HTERT RPE-1 (cell line): Measurements from ENCODE around the gene ZNF827.

Source experiments
- in situ Hi-C: fragments of 300-500 bp; cut with MboI; formaldehyde crosslinking; loops from 4 replicates; pipeline ENCODE4 v1.14.3; 2020; ENCODE audit warnings: low sequenced_read_pairs

ZNF827 gene

GRCh38 chr4:145895056-145895455 lies 43.6 kb downstream of the ZNF827 start:
- in situ Hi-C loops, result no loop called here

- in situ Hi-C loops, result no loop called here
Measured at GRCh38 chr4:145891958-145892357, 46.7 kb downstream of the ZNF827 start.

DNA sequence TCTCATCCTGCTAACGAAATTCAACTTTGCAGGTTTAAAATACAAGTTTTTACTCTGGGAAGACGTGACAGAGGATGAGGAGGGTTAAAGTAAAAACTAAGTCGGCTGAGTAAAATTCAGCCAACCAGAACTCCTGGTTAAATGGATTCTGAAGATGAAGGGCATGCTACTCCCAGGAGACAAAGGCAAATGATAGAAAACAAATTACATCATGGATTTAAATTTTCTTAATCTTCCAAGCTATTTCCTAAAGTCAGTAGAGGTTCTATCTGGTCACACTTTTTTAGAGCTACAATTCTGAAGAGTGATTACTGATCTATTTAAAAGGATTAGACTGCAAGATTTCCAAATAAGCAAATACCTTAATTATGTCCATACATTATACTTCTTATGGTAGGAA lies 47.9 kb downstream of the ZNF827 start:
- in situ Hi-C loops, result no loop called here

DNA sequence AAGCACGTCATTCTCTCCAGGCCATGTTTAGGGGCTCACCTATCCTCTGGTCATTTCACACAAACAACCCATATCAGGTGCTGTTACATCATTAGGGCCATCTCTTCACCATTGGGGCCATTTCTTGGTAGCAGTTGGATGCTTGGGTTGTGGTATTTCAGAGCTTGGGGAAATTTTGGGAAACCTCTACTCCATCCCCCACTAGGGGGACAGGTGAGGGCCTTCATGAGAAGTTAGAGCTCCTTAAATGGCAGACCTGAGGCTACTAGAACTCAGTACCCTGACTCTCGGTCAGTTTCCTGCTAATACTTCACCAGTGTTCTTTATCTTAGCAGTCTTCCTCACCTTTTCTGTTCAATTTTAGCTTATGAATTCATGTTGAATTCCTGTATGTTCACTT lies 50.2 kb downstream of the ZNF827 start:
- in situ Hi-C loops, result no loop called here

DNA sequence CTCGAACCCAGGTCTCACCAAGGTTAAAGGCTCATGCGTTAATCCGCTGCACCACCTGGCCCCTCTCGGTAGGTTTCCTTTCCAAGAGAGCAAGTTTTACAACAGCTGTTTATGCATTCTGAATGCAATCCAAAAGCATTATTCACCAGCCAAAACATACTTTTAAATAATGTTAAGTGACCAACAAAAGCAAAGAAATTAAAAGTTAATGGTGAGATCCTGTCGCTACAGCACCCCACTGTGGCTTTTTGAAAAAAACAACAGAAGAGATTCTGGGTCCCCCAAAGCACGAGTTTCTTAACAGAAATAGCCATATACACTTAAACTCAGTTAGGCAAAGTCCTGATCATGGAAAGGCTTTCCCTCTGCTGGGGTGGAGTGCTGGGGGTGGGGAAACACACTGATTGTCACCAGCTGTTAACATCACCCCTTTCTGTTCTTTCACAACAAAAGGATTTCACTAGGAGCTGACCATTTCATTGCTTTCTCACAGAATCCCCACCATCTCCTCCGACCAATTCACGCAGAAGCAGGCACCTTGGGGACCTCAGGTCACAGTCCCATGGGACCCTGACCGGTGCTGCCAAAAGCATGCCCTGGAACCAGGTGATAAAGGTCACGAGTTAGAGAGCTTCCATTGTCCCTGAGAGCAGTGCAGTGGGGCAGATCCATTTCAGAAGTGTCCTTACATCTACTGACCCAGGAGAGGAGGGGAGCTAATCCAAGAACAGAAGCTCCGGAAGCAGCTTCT lies 51.2 kb downstream of the ZNF827 start:
- in situ Hi-C loops, result no loop called here

- in situ Hi-C loops, result no loop called here
Measured at GRCh38 chr4:145886871-145887240, 51.8 kb downstream of the ZNF827 start.

- in situ Hi-C loops, result no loop called here
Measured at GRCh38 chr4:145885666-145886065, 53.0 kb downstream of the ZNF827 start.

GRCh38 chr4:145884775-145885174 lies 53.8 kb downstream of the ZNF827 start:
- in situ Hi-C loops, result no loop called here

GRCh38 chr4:145883101-145883694 lies 55.4 kb downstream of the ZNF827 start:
- in situ Hi-C loops, result no loop called here

DNA sequence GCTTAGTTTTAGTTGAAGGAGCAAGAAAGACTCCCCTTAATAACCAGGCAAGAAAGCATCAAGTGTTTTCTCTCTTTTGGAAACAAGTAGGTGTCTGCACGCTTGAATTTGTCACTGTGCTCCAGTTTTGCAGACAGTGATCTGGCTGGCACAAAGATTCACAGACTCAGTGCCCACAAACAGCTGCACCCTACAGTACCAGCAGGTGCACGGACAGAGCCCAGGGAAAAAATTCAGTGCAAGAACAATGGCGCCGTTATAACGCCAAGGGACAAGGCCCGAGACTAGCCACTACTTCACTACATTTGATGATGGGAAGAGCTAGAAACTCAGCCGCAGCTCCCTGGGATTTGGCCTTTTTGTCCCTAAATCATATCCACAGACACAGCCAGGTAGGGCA lies 56.0 kb downstream of the ZNF827 start:
- in situ Hi-C loops, result no loop called here

DNA sequence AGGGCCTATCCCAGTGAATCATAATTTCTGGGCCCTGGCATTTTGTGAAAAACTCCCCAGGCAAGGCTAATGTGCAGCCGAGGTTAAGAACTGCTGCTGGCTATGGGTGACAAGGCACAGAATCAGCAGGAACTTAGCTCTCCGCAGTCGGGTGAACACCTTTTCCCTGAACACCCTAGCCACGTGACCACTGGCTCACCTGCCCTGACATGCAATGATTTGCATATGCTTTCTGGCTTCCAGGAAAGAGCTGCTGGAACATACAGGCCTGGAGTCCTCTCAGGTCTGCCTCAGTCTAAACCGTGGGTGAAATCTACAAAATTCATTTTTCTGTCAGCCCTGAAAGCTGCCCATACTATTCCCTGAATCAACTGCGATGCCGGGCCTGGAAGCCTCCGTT lies 56.6 kb downstream of the ZNF827 start:
- in situ Hi-C loops, result no loop called here

DNA sequence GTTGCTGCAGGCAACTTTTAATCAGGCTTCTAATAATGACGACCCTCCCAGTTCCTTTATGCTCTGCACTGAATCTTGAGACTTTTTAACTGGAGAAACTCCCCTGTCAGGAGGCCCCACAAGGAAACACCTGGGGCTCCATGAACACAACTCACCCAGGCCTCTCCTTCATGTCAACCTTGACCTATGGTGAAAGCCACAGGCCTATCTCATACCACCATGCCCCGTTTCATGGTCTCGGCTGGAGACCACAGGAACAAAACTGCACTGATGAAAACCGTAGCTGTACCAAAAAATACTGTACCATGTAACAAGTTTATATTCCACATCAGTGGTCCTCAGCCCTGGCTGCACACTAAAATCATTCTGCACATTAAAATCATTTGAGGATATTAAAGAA lies 57.0 kb downstream of the ZNF827 start:
- in situ Hi-C loops, result no loop called here

DNA sequence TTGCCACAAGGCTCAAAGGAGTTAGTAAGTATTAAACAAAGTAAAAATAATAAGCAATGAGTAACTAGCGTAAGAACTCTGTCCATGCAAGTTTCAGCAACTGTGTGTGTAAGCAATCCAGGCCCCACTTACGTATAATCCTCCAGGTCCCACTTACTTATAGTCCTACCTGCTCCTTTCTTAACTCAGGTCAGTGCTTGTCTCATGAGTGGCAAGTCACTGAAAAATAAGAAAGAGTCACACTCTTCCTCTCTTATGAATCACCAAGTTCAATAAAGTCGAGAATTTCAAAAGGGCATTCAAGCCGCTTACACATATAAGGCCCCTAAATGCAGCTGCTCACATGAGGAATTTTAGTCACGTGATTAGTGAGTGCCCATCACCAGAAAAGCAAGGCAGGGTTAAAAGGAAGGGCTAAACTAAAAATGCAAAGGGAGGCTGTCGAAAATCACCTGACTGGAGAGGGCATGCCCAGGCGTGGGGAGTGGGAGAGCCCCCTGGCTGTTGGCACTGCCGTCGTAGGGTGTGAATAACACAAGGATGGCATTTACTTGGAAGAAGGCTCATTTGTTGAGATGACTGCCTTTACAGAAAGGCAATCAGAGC lies 58.2 kb downstream of the ZNF827 start:
- in situ Hi-C loops, result no loop called here

- in situ Hi-C loops, result no loop called here
Measured at GRCh38 chr4:145879598-145879997, 59.0 kb downstream of the ZNF827 start.

GRCh38 chr4:145878501-145879435 lies 59.9 kb downstream of the ZNF827 start:
- in situ Hi-C loops, result no loop called here

DNA sequence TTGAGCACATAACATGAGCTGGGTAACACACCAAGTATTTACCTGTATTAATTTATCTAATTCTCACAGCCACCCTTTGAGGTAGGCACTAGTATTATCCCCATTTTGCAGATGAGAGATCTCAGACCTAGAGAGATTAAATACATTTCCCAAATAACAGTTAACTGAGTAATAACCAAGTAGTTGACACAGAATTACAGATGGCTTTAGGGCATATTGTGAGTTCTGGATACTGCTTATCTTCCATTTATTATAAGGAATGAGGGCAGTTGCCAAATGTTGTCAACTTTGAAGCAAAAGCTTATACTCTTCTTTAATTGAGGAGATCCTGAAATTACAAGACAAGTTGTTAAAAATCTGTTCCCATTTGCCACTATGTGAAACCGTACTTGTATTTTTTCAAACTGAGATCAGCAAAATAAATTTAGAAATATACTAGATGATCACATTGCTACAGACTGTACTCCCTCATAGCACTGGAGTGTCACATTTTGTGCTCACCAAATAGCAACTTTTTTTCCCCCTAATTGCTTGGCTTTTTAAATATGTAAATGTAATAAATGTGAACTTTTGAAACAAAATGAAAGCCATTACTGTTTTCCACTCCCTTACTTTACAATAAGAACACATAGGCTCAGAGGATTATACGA lies 62.0 kb downstream of the ZNF827 start:
- in situ Hi-C loops, result no loop called here

DNA sequence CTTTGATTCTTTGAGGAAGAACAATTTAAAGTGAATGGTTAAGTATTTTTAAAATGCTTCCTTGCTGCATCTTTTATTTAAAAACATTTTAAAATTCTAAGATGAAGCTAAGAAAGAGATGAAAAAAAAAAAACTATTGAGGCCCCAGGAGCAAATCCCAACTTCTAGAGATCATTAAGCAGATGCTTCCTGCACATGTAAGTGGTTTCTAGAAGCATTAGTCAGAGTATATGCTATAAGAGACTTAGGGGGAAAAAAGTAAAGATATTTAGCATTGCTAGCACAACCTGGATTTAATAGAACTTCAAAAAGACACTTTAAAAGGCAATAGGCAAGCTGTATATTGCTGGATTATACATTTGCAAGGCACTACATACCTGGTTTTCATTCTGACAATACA lies 64.7 kb downstream of the ZNF827 start:
- in situ Hi-C loops, result no loop called here

- in situ Hi-C loops, result no loop called here
Measured at GRCh38 chr4:145871209-145871608, 67.4 kb downstream of the ZNF827 start.

DNA sequence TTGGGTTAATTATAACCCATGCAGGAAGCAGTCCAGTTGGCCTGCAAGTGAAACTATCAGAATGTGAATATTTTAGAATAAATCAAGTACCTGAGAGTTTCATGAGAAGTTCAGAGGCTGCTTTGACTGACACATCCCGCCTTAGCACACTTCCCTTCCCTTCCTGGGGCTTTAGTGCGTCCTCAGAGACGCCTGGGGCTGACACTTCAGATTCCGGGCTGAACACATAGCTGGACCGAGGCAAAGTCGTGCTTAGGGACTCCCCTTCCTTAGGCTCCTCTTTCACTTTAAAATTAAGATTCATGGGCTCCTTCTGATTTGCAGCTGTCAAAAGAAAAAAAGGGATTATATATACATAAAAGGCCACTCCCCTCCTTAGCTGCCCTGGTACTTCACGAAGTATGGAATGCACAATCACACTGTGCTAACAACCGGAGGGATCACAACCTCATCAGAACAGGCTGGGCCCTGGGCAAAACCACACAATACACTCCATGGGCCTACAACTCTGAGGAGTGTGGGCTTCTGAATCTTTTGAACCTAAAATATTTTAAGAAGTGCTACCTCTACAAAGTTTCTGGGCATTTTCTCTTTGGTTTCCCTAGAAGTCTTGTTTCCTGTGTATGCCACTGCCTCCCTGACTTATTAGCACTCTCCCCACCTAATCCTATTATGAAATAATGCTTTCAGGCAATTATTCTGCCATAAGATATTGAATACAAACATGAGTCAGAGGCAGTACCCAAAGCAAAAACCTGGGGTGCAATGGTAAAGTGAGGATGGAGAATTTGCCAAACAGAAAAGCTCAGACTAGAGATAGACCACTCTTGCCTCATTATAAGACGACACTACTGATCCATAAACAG lies 68.2 kb downstream of the ZNF827 start:
- in situ Hi-C loops, result no loop called here
